Spleen (tissue), 11 donors: ENCODE measurements around the gene SYK. TPM values are rescaled to one million over a fixed set of nuclear protein-coding genes. Genes with fewer than 3 reads are reported as not detected.

Experiments used
- DNase-seq: peaks from one replicate; pipeline ENCODE4 v3.0.0-alpha.2; 2020
- H3K27ac ChIP-seq, 8 donors: fragments of 200-600 bp; sonication (generic) in 7 of 8; 1 replicate in 4 of 8; 2 replicates in 4 of 8; pipeline versions ENCODE4 v1.5.0 to v1.8.0; 2016 to 2021; ENCODE audit warnings: inconsistent platforms in 4 of 8, mild to moderate bottlenecking in 4 of 8, moderate library complexity in 1 of 8
- H3K27me3 ChIP-seq, 7 donors: fragments of 200-600 bp; sonication (generic) in 6 of 7; replicated peaks in 1 of 7; 1 replicate in 4 of 7; 2 replicates in 3 of 7; pipeline versions ENCODE4 v1.5.0 to v1.8.0; 2016 to 2021; ENCODE audit warnings: inconsistent platforms in 3 of 7, mild to moderate bottlenecking in 1 of 7
- H3K36me3 ChIP-seq, 6 donors: fragments of 200-600 bp; sonication (generic) in 5 of 6; 1 replicate in 4 of 6; 2 replicates in 2 of 6; pipeline versions ENCODE4 v1.5.0 to v1.8.0; 2016 to 2021; ENCODE audit warnings: inconsistent platforms in 2 of 6
- H3K4me1 ChIP-seq, 6 donors: fragments of 200-600 bp; sonication (generic) in 5 of 6; 1 replicate in 3 of 6; 2 replicates in 3 of 6; pipeline versions ENCODE4 v1.5.0 to v1.8.0; 2016 to 2021; ENCODE audit warnings: inconsistent platforms in 3 of 6
- H3K4me3 ChIP-seq, 8 donors: fragments of 200-600 bp; sonication (generic) in 7 of 8; 1 replicate in 4 of 8; 2 replicates in 4 of 8; pipeline versions ENCODE4 v1.5.0 to v1.8.0; 2016 to 2021; ENCODE audit warnings: inconsistent platforms in 4 of 8, mild to moderate bottlenecking in 4 of 8, moderate library complexity in 2 of 8
- H3K9me3 ChIP-seq, 8 donors: fragments of 200-600 bp; sonication (generic) in 7 of 8; 1 replicate in 4 of 8; 2 replicates in 4 of 8; pipeline versions ENCODE4 v1.5.0 to v1.8.0; 2016 to 2021; ENCODE audit warnings: inconsistent platforms in 4 of 8
- POLR2A ChIP-seq, 3 donors: fragments of 450-650 bp; IDR thresholded peaks; one replicate each; pipeline ENCODE4 v1.5.1; 2017; ENCODE audit warnings: antibody characterized with exemption in 3 of 3, mild to moderate bottlenecking in 1 of 3
- POLR2AphosphoS5 ChIP-seq, 3 donors: sonication (generic); formaldehyde crosslinking; IDR thresholded peaks; one replicate each; pipeline ENCODE4 v1.5.1; 2017; ENCODE audit warnings: antibody characterized with exemption in 3 of 3
- WGBS, 5 donors: extraction: QIAGEN DNeasy Blood & Tissue Kit in 3 of 5; methylation state at CpG; one replicate each; pipeline versions ENCODE4 v1.1.5 to v1.1.7; 2013 to 2018; 5-methylcytosine and 5-hydroxymethylcytosine counted together
- intact Hi-C: fragments of 100-400 bp; cut with DNase I; formaldehyde crosslinking; loops from one replicate; pipeline ENCODE4 v1.15.0; 2023; ENCODE audit warnings: low total_unique reads
- polyA plus RNA-seq, 3 donors: library from polyadenylated mRNA; stranded (reverse); fragments of 200-250 nt; gene quantifications; one replicate each; pipeline ENCODE4 v1.2.1, GENCODE V29; 2013
- total RNA-seq, 7 donors: library from RNA; depleted of rRNA in 3 of 7; stranded (reverse); fragments of >200 nt in 3 of 7; fragmentation: NEBNext Ultra II Directional in 4 of 7; extraction: Animal tissue kit (Norgen Biotek cat#: 25700) in 4 of 7; gene quantifications; one replicate each; pipeline versions ENCODE4 v1.1.0 to v1.2.1, GENCODE V29; 2016 to 2021
- TF ChIP-seq, protein P1 (sequence below), 11 experiments: fragments of 200-600 bp in 7 of 11; fragments of 450-650 bp in 4 of 11; sonication (generic) in 4 of 11; IDR thresholded peaks in 8 of 11; conservative IDR thresholded peaks in 3 of 11; 1 replicate in 7 of 11; 2 replicates in 4 of 11; pipeline versions ENCODE4 v1.4.0 to v1.8.0; 2016 to 2021; ENCODE audit warnings: antibody characterized with exemption in 11 of 11, inconsistent platforms in 4 of 11, mild to moderate bottlenecking in 1 of 11
- donor health status: healthy with polysubstance abuse.
- donor health status: DM: no; HTN: no; CAD: no; lungs with moderate emphysema.
- donor health status: DM: no; HTN: no; CAD: no.
- donor health status: Bipolar disorder and iron deficiency.
- donor health status: healthy.
- donor health status: DM: no; HTN: no; CAD: no.
- donor health status: DM: yes; HTN: yes; CAD: no.

The SYK gene
- total and polyA plus RNA-seq, 10 donors, result 42.6 to 152 (median 111) TPM

DNA sequence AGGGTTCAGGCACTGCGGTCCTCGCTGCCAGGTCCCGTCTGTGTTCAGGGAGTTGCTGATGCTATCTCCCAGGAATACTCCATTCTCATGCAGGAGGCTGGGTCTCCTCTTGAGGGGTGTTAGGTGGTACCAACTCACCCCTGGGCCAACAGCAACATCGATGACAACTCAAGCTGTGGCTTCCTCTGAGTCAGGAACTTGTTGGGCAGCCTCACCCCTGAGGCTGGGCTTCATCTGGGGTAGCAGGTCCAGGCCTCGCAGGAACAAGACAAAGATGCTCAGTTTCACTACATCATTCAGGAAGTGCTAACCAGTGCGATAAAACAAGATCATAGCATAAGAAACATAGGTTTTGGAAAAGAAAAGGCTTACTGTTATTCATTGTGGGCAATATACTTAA is 125.9 kb downstream of the SYK start:
- Histone ChIP-seq H3K36me3 (no peaks in the 10 kb centered on the region), H3K27me3 (peaks cover 0 to 25% (median 0%) of the 10 kb centered on the region in 7 donors), H3K4me1 (peaks cover 0 to 8% (median 0%) of the 10 kb centered on the region in 6 donors), H3K27ac (no peak overlapping the region), H3K9me3 (no peaks in the 10 kb centered on the region), H3K4me3 (no peak overlapping the region)
- TF ChIP-seq POLR2A (IDR thresholded peaks at IDR 0.05), result no peak
- TF ChIP-seq POLR2AphosphoS5 (IDR thresholded peaks at IDR 0.05), result no peak
- TF ChIP-seq, protein P1, sequence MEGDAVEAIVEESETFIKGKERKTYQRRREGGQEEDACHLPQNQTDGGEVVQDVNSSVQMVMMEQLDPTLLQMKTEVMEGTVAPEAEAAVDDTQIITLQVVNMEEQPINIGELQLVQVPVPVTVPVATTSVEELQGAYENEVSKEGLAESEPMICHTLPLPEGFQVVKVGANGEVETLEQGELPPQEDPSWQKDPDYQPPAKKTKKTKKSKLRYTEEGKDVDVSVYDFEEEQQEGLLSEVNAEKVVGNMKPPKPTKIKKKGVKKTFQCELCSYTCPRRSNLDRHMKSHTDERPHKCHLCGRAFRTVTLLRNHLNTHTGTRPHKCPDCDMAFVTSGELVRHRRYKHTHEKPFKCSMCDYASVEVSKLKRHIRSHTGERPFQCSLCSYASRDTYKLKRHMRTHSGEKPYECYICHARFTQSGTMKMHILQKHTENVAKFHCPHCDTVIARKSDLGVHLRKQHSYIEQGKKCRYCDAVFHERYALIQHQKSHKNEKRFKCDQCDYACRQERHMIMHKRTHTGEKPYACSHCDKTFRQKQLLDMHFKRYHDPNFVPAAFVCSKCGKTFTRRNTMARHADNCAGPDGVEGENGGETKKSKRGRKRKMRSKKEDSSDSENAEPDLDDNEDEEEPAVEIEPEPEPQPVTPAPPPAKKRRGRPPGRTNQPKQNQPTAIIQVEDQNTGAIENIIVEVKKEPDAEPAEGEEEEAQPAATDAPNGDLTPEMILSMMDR (IDR thresholded peaks at IDR 0.05 in 8 of 11, conservative IDR thresholded peaks at IDR 0.05 in 3 of 11), result no peak
- DNase-seq, result no peak
- intact Hi-C loops, result no loop called here
- whole genome bisulfite sequencing, 5 donors, result 72 to 85% (median 82%) methylated on average over 6 of the region's 6 CpGs

DNA sequence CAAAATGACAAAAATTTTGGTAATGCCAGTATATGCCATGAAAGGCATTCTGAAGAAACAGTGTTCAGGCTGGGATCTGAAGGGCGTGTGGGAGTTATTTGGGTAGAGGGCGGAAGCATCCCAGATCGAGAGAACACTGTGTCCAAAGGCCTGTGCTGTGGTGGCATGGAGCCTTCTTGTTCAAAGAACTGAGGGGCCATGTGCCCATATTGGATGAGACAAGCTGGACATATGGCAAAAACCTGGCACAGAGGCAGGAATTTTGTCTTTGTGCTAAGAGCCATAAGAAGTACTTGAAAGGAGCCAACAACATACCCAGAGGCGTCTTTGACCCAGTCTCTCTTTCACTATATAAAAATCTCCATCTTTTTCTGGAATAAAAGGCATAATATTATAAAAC is 128.0 kb downstream of the SYK start:
- H3K9me3 ChIP-seq, result no peaks in the 10 kb centered on the region
- H3K27me3 ChIP-seq, result peaks cover 0 to 18% (median 0%) of the 10 kb centered on the region in 7 donors
- H3K4me3 ChIP-seq, result no peak overlapping the region
- H3K36me3 ChIP-seq, result no peaks in the 10 kb centered on the region
- TF ChIP-seq POLR2AphosphoS5 (IDR thresholded peaks at IDR 0.05), result no peak
- TF ChIP-seq, protein P1 (IDR thresholded peaks at IDR 0.05 in 8 of 11, conservative IDR thresholded peaks at IDR 0.05 in 3 of 11), result no peak
- no peak for TF ChIP-seq POLR2A (IDR thresholded peaks at IDR 0.05)
- no peak for DNase-seq
- no peaks in the 10 kb centered on the region for H3K4me1 ChIP-seq
- no peak overlapping the region for H3K27ac ChIP-seq
- WGBS, 5 donors, result 88 to 95% (median 91%) methylated on average over 4 of the region's 4 CpGs
- intact Hi-C loops, result no loop called here

GRCh38 chr9:90933468-90933867 is 131.8 kb downstream of the SYK start:
- intact Hi-C loops, result no loop called here
- no peaks in the 10 kb centered on the region for H3K9me3 ChIP-seq
- WGBS, 5 donors, result 71 to 91% (median 86%) methylated on average over 3 of the region's 3 CpGs
- no peaks in the 10 kb centered on the region for H3K36me3 ChIP-seq
- H3K4me3 ChIP-seq, result no peak overlapping the region
- DNase-seq, result no peak
- TF ChIP-seq, protein P1 (IDR thresholded peaks at IDR 0.05 in 8 of 11, conservative IDR thresholded peaks at IDR 0.05 in 3 of 11), result no peak
- no peak for TF ChIP-seq POLR2A (IDR thresholded peaks at IDR 0.05)
- no peak for TF ChIP-seq POLR2AphosphoS5 (IDR thresholded peaks at IDR 0.05)
- H3K27me3 ChIP-seq, result peaks cover 0 to 6% (median 0%) of the 10 kb centered on the region in 7 donors
- no peaks in the 10 kb centered on the region for H3K4me1 ChIP-seq
- H3K27ac ChIP-seq, result no peak overlapping the region

DNA sequence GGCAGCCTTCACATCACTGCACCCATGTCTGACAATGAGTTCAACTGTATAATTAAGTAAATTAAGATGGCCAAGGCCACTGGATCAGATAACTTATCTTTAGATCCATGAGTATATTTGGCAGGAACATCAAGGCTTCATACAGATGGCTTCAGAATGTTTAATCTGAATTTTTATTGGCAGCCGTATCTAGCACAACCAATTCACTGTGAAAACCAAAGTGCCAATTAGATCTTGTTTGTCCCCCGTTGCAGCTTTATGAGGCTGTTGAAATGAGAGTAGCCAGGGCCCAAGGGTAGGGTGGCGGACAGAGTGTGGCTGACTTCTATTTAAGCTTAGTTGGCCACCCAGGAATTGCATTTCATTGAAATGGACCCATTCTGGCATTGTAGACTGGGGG is 137.7 kb downstream of the SYK start:
- TF ChIP-seq, protein P1 (IDR thresholded peaks at IDR 0.05 in 8 of 11, conservative IDR thresholded peaks at IDR 0.05 in 3 of 11), result no peak
- no peak for TF ChIP-seq POLR2AphosphoS5 (IDR thresholded peaks at IDR 0.05)
- TF ChIP-seq POLR2A (IDR thresholded peaks at IDR 0.05), result no peak
- H3K9me3 ChIP-seq, result peaks cover 0 to 12% (median 4%) of the 10 kb centered on the region in 8 donors
- intact Hi-C loops, result no loop called here
- no peak for DNase-seq
- H3K4me3 ChIP-seq, result no peak overlapping the region
- no peaks in the 10 kb centered on the region for H3K4me1 ChIP-seq
- peaks cover 0 to 8% (median 0%) of the 10 kb centered on the region in 7 donors for H3K27me3 ChIP-seq
- WGBS, 5 donors, result 89 to 94% (median 89%) methylated on average over 3 of the region's 3 CpGs
- no peaks in the 10 kb centered on the region for H3K36me3 ChIP-seq
- no peak overlapping the region for H3K27ac ChIP-seq
